ENCODE data around the gene ZNF750.

- no peak for TF ChIP-seq CTCF (IDR thresholded peaks at IDR 0.05)
- no peak for TF ChIP-seq POLR2A (IDR thresholded peaks at IDR 0.05)
These were observed 8.0 kb downstream of the ZNF750 start for GRCh38 chr17:82831818-82832200.
